ENCODE data around the gene GPR137. TPM values are rescaled to one million over a fixed set of nuclear protein-coding genes. Genes with fewer than 3 reads are reported as not detected.
A peak's percentile ranks its signal among the peaks of the same experiment; 100 is the strongest.

Gene GPR137
- total and polyA plus RNA-seq, 2 experiments from 2014 or later: 16.3 to 32.5 TPM

DNA sequence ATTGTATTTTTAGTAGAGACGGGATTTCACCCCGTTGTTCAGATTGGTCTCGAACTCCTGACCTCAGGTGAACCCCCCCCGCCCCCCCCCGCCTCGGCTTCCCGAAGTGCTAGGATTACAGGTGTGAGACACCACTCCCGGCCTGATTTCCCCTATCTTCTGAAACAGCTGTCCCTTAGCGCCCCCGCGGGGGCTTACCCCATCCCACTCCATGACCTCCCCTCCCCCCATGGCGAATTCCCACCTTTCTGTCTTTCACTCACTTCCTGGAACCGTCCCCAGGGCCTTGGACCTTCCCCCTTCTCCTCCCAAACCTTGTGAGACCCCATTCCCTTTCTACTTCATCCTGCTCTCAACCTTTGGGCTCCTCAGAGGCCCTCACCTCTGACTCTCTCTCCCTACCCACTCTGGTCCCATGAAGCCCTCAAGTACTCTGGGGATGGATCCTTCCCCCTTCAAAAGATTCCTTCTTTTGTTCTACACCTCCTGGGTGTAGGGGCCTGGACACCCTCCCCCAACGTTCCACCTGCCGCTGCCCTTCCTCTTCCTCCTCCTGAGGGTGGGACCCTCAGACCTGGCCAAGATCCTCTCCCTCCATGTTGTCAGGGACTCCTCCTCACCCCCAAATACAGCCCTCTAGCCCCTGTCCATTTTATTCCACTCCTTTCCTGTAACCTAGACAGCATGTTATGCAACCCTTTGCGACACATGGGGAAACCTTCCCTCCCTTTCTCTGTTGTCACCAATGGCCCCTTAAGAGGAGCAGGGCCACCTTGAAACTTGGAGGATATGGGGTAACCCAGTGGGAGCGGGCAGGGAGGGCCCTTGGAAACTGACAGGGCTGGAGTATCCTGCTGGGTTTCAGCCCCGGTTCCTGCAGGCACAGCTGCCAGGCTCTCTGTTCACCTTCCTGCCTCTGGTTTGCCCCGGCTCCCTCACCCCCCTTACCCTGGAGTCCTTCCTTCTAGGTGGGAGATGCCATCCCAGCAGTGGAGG, 33.4 kb downstream of the GPR137 start:
- H2AFZ ChIP-seq: no peak overlapping the region
- H3K79me2 ChIP-seq (replicated peaks; ENCODE audit: insufficient read depth): peaks cover 16% of the 10 kb centered on the region
- H3K9me2 ChIP-seq (ENCODE audit: insufficient read depth): no peaks in the 10 kb centered on the region
- Mint-ChIP-seq H3K9me3 (no peaks in the 10 kb centered on the region; the same call in 1 of the 3 replicates), H3K4me3 (peak overlapping the region; percentile 98), H3K4me1 (peaks cover 23% of the 10 kb centered on the region), H3K36me3 (ENCODE audit: low read depth) (peaks cover 50% of the 10 kb centered on the region), H3K27ac (peak overlapping the region; percentile 47), H3K27me3 (ENCODE audit: insufficient read depth, low read depth, poor library complexity) (peaks cover 23% of the 10 kb centered on the region)
- no peak for TF ChIP-seq REST (IDR thresholded peaks at IDR 0.05; ENCODE audit: unreplicated experiment)
- TF ChIP-seq ETS1 (IDR thresholded peaks at IDR 0.05): no peak
- TF ChIP-seq EZH2phosphoT487 (IDR thresholded peaks at IDR 0.05; ENCODE audit: unreplicated experiment): no peak
- no peak for TF ChIP-seq EZH2 (IDR thresholded peaks at IDR 0.05; ENCODE audit: low read depth, unreplicated experiment)
- no peak for TF ChIP-seq CTCF (conservative IDR thresholded peaks at IDR 0.05; ENCODE audit: low read depth in 2 of 2)
- TF ChIP-seq JUNB (IDR thresholded peaks at IDR 0.05; ENCODE audit: unreplicated experiment): no peak
- TF ChIP-seq CREB1 (CRISPR knock-in tag; IDR thresholded peaks at IDR 0.05; ENCODE audit: low read depth): no peak
- no peak for TF ChIP-seq POLR2AphosphoS5 (IDR thresholded peaks at IDR 0.05; ENCODE audit: low read depth)
- TF ChIP-seq NANOG (IDR thresholded peaks at IDR 0.05; ENCODE audit: borderline replicate concordance): no peak
- TF ChIP-seq ZNF331 (CRISPR knock-in tag; IDR thresholded peaks at IDR 0.05; ENCODE audit: low read depth): no peak
- TF ChIP-seq, protein P1, sequence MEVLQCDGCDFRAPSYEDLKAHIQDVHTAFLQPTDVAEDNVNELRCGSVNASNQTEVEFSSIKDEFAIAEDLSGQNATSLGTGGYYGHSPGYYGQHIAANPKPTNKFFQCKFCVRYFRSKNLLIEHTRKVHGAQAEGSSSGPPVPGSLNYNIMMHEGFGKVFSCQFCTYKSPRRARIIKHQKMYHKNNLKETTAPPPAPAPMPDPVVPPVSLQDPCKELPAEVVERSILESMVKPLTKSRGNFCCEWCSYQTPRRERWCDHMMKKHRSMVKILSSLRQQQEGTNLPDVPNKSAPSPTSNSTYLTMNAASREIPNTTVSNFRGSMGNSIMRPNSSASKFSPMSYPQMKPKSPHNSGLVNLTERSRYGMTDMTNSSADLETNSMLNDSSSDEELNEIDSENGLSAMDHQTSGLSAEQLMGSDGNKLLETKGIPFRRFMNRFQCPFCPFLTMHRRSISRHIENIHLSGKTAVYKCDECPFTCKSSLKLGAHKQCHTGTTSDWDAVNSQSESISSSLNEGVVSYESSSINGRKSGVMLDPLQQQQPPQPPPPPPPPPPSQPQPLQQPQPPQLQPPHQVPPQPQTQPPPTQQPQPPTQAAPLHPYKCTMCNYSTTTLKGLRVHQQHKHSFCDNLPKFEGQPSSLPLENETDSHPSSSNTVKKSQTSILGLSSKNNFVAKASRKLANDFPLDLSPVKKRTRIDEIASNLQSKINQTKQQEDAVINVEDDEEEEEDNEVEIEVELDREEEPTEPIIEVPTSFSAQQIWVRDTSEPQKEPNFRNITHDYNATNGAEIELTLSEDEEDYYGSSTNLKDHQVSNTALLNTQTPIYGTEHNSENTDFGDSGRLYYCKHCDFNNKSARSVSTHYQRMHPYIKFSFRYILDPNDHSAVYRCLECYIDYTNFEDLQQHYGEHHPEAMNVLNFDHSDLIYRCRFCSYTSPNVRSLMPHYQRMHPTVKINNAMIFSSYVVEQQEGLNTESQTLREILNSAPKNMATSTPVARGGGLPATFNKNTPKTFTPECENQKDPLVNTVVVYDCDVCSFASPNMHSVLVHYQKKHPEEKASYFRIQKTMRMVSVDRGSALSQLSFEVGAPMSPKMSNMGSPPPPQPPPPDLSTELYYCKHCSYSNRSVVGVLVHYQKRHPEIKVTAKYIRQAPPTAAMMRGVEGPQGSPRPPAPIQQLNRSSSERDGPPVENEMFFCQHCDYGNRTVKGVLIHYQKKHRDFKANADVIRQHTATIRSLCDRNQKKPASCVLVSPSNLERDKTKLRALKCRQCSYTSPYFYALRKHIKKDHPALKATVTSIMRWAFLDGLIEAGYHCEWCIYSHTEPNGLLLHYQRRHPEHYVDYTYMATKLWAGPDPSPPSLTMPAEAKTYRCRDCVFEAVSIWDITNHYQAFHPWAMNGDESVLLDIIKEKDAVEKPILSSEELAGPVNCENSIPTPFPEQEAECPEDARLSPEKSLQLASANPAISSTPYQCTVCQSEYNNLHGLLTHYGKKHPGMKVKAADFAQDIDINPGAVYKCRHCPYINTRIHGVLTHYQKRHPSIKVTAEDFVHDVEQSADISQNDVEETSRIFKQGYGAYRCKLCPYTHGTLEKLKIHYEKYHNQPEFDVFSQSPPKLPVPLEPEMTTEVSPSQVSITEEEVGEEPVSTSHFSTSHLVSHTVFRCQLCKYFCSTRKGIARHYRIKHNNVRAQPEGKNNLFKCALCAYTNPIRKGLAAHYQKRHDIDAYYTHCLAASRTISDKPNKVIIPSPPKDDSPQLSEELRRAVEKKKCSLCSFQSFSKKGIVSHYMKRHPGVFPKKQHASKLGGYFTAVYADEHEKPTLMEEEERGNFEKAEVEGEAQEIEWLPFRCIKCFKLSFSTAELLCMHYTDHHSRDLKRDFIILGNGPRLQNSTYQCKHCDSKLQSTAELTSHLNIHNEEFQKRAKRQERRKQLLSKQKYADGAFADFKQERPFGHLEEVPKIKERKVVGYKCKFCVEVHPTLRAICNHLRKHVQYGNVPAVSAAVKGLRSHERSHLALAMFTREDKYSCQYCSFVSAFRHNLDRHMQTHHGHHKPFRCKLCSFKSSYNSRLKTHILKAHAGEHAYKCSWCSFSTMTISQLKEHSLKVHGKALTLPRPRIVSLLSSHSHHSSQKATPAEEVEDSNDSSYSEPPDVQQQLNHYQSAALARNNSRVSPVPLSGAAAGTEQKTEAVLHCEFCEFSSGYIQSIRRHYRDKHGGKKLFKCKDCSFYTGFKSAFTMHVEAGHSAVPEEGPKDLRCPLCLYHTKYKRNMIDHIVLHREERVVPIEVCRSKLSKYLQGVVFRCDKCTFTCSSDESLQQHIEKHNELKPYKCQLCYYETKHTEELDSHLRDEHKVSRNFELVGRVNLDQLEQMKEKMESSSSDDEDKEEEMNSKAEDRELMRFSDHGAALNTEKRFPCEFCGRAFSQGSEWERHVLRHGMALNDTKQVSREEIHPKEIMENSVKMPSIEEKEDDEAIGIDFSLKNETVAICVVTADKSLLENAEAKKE (CRISPR knock-in tag; IDR thresholded peaks at IDR 0.05): no peak
- H3K4me2 ChIP-seq: peak overlapping the region; percentile 74
- H3K4me3 ChIP-seq: peak overlapping the region; percentile 82
- H3F3A ChIP-seq (replicated peaks; ENCODE audit: low read depth): peaks cover 17% of the 10 kb centered on the region; the same call in 1 of the 2 replicates
- ATAC-seq (no peak), DNase-seq (ENCODE audit: low spot score) (peak; percentile 50)
- no peaks in the 10 kb centered on the region; the same call in 1 of the 2 replicates for H4K20me1 ChIP-seq (replicated peaks; ENCODE audit: insufficient read depth)
- peaks cover 3% of the 10 kb centered on the region; the same call in 1 of the 2 replicates for H3K36me3 ChIP-seq (ENCODE audit: insufficient read depth)
- no peak overlapping the region for H3K27ac ChIP-seq (ENCODE audit: low read depth)
- peaks cover 12% of the 10 kb centered on the region for H3K4me1 ChIP-seq (ENCODE audit: insufficient read depth)
- no peaks in the 10 kb centered on the region for H3K27me3 ChIP-seq (ENCODE audit: insufficient read depth)

Measured in GM23338 (cell line).